Limb (tissue), 2 donors: ENCODE data around the gene FBXO10.
A peak's percentile ranks its signal among the peaks of the same experiment; 100 is the strongest.
"Not testable (repeated sequence)": the region's sequence is repeated elsewhere in the genome, so short reads cannot be mapped to it uniquely, and the experiment has no call there.

ENCODE experiments used
- DNase-seq, 2 donors: peaks; one replicate each; pipeline ENCODE4 v3.0.0-alpha.2; 2016; ENCODE audit errors: extremely low spot score in 2 of 2

Gene FBXO10, protein sequence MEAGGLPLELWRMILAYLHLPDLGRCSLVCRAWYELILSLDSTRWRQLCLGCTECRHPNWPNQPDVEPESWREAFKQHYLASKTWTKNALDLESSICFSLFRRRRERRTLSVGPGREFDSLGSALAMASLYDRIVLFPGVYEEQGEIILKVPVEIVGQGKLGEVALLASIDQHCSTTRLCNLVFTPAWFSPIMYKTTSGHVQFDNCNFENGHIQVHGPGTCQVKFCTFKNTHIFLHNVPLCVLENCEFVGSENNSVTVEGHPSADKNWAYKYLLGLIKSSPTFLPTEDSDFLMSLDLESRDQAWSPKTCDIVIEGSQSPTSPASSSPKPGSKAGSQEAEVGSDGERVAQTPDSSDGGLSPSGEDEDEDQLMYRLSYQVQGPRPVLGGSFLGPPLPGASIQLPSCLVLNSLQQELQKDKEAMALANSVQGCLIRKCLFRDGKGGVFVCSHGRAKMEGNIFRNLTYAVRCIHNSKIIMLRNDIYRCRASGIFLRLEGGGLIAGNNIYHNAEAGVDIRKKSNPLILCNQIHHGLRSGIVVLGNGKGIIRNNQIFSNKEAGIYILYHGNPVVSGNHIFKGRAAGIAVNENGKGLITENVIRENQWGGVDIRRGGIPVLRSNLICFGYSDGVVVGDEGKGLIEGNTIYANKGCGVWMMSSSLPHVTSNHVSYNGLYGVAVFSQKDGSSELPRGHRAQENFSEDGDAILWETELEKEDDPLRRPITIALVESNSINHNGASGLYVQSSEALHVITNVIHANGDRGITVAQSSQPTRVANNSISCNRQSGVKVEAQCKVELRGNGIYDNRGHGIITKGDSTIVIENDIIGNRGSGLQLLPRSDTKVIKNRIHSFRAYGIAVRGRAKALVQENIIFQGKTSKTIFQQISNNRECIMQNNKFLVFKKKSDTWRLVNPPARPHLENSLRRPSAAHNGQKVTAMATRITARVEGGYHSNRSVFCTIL

DNA sequence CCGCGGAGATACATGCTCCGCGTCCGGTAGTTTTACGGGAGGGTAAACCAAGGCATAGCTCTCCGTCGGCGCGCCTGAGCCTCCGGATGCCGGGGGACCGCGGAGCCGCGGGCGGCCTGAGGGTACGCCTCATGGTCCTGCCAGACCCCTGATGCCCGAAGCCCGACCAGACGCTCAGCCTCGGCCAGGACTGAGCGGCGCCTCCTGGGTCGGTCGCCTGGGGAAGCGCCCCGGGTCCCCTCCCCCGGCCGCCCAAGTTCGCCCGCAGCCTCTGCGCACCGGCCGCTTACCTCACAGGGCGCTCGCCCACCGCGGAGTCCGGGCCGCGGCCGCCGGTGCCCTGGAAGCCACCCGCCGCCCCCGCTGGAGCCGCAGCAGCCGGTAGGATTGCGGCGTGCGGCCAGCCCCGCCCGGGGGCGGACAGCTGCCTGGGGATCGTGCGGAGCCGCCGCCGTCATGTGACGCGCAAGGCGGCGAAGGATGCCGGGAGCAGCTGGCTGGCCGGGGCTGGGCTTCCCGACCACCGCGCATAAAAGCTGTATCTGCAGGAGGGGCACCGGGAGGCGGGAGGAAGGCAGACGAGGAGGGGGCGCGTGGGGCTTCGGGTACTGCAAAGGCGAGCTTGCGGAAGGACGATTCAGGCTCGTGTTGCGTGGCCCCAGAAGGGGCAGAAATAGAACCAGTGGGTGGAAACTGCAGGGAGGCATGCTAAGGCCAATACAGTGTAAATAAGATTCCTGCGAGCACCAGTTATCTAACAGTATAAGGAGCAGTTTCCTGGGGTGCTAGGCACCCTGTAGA is at the start of gene FBXO10:
Gene FBXO10, minus strand, starts transcription at position 460 of the 801 bp plus-strand sequence. CDS start 34,612 bp downstream, outside the sequence.
- peak; percentile 81 to 91 for DNase-seq

DNA sequence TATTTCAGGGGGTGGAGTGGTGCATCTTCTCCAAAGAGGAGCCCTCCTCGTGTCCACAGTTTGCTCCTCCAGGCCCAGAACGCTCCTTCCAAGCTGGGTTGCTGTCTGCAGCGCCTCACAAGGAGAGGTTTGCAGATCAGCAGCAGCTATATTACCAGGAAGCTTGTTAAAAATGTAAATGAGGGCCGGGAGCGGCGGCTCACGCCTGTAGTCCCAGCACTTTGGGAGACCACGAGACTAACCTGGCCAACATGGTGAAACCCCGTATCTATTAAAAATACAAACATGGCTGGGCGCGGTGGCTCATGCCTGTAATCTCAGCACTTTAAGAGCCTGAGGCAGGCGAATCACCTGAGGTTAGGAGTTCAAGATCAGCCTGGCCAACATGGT is 49.6 kb upstream of the FBXO10 start:
- DNase-seq = no peak

DNA sequence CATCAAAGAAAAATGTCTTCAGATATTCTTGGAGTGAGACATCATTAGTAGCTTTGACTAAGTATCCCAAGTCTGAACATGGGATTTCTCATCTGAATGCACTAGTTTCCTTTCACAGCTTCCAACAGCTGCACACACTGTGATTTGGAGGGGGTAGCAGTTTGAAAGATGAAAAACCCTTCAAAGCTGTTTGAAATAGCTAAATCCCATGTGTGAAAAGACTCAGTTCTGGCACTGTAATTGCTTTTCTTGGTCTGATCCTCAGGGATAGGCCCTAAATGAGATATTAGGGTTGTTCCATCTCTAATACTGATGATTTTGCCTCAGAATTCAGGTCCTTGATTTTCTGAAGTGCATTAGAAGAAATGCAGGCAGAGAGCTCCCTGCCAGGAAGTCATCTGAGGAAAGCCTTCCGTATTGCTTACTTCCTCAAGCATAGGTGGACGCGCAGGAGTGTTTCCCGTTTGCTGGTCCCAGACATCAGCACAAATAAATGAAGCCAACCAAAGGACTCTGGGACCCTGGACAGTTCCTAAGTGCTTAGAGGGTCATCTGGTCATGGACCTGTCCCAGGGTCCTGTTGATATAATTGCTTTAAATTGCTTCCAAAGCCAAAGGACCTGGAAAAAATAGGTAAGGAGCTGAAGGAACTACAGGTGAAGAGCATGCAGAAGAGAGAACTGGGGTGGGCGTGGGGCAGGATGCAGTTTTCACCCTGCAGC is 49.0 kb upstream of the FBXO10 start:
- DNase-seq = no peak

DNA sequence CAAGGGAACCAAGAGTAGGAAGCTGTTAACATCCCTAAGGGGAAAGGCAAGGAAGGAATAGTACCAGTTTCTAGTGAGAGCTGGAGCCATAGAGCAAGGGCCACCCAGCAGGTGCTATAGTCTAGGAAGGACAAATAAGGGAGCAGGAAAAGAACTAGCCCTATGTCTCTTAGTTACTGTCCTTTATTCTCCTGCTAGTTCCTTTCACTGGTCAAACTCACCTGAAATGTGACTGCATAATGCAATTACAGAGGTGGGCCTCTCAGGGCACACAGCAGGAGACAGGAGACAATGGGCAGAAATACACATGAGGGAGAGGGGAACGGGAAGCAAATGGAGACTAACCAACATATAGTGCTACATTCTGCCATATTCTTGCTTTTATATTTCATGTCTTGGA is 47.9 kb upstream of the FBXO10 start:
- no peak for DNase-seq

DNA sequence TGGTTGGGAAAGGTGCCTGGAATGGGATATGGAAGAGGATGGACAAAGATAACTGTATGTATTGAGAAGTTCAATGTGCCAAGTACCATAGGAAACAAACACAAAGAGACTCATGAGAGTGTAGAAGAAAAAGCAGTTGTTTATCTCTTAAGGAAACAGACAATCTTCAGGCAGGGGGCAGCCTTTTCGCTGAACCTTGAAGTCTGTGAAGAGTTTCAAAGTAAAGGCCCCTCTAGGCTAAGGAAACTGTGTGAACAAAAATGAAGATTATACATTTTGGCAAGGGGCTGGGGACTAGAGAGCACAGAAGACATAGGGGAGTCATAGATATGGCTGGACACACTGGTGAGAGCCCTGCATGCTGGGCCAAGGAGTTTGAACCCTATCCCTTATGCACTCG is 47.1 kb upstream of the FBXO10 start:
- no peak for DNase-seq

DNA sequence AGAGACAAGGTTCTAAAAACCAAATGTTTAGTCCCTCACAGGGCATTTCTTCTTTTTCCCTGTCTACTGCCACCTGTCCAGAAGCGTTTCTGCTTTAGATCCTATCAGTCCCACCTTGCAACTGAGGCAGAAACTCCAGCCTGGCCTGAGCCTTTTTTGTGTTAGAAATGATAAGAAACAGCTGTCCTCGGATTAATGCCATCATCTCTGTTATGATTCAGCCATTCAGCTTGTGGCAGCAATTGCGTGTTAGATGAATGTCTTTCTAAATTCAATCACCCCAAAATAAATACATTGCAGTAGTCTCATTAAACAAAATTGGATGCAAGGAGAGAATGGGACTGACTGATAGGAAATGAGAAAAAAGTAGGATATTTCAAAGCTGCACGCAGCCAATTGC is 46.3 kb upstream of the FBXO10 start:
- no peak for DNase-seq

DNA sequence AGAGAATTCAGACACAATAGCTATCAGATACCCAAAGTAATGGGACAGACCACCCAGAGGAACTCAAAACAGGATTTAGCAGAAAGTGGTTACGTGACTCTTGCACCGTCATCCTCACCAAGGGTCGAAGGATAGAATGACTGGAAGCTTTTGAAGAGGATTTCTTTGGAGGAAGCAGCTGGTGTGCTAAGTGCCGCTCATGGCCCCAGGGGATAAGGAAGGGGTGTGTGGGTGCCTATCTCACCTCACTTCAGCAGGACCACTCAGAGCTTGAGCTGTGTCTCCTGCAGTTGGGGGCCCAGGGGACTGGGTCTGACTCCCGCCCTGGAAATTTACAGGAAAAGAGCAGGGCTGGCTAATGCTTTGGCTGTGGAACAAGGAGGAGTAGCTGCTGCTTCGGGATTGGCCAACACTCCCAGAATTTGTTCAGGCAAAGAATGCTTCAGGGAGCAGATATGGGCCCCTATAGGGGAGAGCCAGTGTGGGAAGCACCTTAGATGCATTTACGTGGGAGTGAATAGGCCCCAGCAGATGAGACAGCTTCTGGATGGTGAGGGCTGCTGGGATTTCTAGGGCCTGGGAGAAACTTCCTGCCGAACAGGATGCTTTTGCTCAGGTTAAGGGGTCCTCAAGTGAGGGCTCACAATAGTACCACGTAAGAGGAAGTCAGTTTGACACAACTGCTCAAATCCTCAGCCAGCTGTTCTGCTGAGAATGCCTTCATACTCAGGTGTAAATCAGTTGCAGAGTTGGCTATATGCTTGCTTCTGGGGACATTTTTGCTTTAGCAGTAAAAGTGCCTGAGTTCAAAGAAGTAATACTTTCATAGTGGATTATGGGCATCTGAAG is 45.3 kb upstream of the FBXO10 start:
- DNase-seq = no peak

DNA sequence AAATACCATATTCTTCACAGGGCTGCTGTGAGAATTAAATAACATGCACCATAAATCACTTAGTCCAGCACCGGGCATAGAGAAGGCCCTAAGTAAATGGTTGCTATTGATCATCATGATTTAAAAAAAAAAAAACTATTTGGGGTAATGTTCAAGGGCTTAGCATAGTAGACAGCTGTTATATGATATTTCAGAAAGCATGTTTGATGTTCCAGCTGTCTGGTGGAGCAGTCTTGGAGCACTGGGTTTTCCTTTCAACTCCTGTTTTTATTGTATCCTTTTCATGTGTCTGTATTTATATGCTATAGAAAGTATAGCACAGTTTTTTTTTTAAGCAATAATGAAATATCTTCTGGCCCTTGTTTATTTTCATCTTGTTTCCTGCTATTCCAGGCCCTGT is 44.2 kb upstream of the FBXO10 start:
- DNase-seq = no peak

DNA sequence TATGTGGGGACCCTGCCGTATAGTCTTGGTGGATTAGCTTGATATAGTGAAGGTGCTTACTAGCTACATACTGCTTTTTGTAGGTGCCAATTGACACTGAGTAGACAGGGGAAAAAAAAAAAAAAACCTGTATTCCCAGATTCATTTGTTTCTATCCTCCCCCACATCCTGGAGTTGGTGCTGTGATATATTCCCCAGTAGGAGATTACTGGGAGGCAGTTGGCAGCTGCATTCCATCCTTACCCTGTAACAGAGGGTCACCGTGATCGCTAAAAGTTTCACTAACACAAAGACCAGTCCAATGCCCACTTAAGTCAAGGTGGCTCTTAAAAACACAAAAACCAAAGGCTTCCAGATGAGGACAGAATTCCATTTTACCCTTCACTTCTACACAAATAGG is 43.6 kb upstream of the FBXO10 start:
- DNase-seq = no peak

DNA sequence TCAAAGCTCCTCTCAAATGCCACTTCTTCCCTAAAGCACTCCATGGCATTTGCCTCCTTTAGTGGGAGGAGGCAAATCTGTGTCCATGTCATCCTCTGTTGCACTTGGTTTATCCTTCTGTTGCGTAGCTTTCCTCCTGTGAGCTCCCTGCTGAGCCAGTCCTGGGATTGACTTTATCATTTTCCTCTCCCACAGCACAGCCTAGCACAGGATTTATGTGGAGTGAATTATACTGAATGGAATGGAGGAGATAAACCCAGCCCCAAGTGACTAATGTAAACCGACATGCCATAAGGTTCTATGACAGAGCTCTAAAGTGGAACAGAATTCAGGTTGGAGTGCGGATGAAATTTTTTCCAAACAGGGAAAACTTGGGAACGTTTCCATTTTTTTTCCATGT is 42.6 kb upstream of the FBXO10 start:
- no peak for DNase-seq

DNA sequence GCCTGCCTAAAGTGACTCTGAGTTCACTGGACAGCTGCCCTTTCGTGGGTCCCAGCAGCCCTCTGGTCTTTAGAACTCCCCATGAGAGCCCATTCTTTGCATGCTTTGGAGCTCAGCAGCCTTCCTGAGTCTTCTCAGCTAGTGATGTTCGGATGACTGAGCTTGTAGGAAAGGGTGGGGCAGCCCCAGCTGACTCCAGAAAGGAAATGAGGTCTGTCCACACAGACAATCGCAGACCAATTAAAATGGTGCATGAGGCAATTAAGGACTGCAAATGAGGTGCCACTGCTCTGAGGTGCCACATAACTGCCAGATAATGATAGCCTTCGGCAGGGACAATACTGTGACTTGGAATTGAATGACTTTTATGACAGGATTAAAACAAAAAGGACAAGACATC is 41.7 kb upstream of the FBXO10 start:
- no peak for DNase-seq

DNA sequence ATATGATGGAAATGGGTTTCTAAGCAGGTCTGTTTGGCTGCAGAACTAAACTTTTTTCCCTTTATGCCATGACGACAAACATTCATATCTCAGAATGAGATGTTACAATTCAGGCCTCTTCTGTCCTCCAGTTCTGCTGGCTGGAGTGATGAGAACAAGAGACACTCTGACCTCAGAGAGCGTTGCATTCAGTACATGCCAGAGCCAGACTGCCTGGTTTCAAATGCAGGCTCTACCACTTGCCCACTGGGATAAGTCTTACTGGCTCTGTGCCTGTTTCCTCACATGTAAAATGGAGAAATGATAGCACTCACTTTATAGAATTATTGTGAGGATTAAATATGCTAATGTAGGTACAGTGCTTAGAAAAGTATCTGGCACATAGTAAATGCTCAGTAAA is 41.0 kb upstream of the FBXO10 start:
- no peak for DNase-seq

DNA sequence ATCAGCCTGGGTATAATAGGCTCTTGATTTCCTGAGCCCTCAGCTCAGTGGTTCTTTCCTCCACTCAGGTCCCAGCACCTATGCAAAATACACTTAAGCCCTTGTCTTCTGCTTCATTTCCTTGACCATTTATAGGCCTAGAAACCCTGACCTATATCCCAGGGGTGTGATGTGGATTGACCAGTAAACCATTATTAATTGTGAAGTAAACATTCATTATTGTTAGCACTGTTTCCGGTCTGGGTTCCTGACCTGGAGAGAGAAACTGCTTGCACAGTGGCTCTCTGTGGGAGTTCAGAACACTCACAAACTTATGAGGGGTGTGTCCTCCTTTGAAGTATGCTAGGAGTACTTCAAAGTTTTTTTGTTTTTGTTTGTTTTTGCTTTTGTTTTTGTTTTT is 35.8 kb upstream of the FBXO10 start:
- no peak for DNase-seq

DNA sequence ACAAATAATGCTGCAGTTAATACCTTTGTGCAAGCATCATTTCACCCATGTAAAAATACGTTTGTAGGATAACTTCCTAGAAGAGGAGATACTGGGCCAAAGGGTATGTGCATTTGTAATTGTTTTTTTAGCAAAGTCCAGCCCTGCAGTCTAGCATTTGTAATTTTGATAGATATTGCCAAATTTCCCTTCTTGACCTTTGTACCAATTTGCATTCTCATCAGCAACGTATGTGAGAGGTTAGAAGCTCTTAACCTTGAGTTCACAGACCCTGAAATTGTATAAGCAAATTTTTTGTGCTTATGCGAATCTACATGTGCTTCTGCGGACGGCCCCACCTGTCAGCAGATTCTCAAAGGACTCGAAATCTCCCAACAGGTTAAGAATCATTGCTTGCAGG is 34.8 kb upstream of the FBXO10 start:
- DNase-seq = no peak

DNA sequence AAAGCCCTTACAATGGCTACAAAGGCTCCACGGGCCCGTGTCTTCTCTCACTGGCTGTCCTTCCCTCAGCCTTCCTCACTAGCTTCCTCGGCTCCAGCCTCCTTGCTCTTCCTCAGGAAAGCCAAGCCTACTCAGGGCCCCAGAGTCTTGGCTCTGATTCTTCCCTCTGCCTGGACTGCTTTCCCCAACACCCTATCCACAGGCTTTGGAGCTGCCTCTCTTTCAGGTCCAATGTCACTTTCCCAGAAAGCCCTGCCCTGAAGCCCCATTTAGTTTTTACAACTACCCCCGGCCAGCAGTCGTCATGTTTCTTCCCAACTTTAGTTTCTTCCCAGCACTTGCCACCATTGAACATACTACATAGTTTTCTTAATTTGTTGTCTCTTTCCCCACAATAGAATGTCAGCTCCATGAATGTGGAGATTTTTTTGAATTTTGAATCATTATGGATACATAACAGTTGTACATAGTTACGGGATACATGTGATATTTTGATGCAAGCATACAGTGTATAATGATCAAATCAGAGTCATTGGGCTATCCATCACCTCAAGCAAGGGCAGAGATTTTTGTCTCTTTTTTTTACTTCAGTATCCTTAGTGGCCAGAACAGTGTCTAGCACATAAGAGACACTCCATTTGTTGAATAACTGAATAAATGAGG is 33.7 kb upstream of the FBXO10 start:
- no peak for DNase-seq

DNA sequence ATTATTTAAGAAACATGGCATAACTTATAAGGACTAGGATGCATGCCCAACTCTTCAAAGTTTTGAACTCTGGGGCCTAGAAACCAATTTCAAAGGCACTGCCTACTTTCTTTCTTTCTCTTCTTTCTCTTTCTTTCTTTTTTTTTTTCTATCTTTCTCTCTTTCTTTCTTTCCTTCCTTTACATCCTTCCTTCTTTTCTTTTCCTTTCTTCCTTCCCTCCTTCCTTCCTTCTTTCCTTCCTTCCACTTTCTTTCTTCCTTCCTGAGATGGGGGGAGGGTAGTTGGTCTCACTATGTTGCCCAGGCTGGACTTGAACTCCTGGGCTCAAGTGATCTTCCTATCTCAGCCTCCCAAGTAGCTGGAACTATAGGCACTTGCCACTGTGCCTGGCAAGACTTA is 32.1 kb upstream of the FBXO10 start:
- no peak for DNase-seq

DNA sequence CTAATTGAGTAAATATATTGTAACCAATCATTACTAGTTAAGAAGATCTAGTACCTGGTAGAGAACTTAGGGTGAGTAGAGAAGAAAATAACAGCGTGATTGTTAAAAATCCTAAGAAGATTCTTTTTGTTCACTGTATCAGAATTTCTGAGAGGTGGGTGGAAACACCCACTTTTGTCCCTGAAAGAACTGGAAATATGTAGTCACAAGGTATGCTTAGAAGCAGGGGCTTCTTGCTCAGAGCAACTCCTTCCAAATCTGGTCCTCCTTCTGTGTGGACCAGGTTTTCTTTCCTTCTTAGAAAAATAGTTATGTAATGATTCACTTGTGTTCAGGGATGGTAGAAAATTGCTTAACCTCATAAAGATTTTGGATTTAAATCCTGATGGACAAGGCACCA is 28.1 kb upstream of the FBXO10 start:
- DNase-seq = no peak

DNA sequence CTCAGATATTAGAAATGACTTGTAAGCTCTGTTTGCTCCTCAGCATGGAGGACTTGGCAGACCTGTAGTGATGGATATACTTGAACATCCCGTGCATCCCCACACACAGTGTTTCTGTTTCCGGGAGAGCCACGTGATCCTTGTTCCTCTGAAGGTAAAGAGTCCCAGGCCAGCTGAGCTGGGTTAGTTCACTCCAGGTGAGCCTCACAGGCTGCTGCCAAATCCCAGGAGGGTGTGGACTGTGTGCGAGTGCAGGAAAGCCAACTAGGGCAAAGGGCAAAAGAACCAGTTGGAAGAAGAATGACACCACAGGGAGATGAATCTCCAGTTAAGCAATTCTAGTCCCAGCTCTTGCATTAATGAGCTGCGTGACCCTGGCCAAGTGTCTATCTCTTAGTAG is 26.6 kb upstream of the FBXO10 start:
- DNase-seq = no peak

DNA sequence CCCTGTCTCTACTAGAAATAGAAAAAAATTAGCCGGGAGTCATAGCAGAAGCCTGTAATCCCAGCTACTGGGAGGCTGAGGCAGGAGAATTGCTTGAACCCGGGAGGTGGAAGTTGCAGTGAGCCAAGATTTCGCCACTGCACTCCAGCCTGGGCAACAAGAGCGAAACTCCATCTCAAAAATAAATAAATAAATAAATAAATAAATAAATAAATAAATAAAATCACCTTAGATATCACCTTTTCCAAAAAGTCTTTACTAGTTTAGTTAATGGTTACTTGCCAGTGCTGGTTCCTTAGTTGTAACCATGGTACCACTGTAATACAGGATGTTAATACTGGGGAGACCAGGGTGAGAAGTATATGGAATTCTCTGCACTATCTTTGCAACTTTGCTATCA is 25.9 kb upstream of the FBXO10 start:
- DNase-seq = not testable (repeated sequence)

DNA sequence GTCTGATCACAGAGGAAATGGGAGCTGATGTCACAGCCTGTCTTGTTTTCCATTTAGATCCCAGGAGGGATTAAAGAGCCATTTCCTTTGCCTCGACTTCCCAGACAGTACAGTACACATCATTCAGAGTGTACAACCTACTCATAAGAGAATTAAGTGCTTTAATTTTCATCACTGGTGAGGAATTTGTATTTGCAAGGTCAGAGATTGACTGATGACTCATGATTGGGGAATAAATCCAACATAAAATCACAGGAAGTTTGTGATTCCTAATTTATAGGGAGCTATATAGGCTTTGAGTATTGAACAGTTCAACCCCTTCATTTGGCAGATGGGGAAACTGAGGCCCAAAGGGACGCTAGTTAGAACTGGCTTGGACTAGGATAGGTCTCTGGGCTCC is 20.3 kb upstream of the FBXO10 start:
- no peak for DNase-seq
